GM12873 (cell line): ENCODE data around the gene CLTB.

ENCODE experiments used
- CTCF ChIP-seq: IDR thresholded peaks from 2 replicates; pipeline ENCODE4 v1.5.1; 2012; ENCODE audit warnings: low read depth, mild to moderate bottlenecking, moderate library complexity, low read length, control low read depth; ENCODE audit not compliant: insufficient read depth; ENCODE audit errors: missing control alignments

CLTB gene

GRCh38 chr5:176415240-176415951, 943 bp downstream of the CLTB start:
- TF ChIP-seq CTCF = no peak

GRCh38 chr5:176414704-176415103, 1.6 kb downstream of the CLTB start:
- no peak for TF ChIP-seq CTCF

- no peak for TF ChIP-seq CTCF
These were observed 2.6 kb downstream of the CLTB start for GRCh38 chr5:176413709-176414191.

GRCh38 chr5:176413255-176413565, 3.1 kb downstream of the CLTB start:
- TF ChIP-seq CTCF = no peak

GRCh38 chr5:176412517-176413254, 3.7 kb downstream of the CLTB start:
- TF ChIP-seq CTCF = no peak

- TF ChIP-seq CTCF = no peak
These were observed 5.7 kb downstream of the CLTB start for GRCh38 chr5:176410486-176411180.

- TF ChIP-seq CTCF = no peak
These were observed 6.6 kb downstream of the CLTB start for GRCh38 chr5:176409765-176410164.
